Measurements from ENCODE around the gene DRD2. TPM values are rescaled to one million over a fixed set of nuclear protein-coding genes. Genes with fewer than 3 reads are reported as not detected.

The DRD2 gene
- total RNA-seq, 2 donors from 2014 or later = not detected

- DNase-seq (ENCODE audit: low spot score in 2 of 2) (no peak), ATAC-seq (no peak)
- no peaks in the 10 kb centered on the region for H3K36me3 Mint-ChIP-seq
- H3K27ac Mint-ChIP-seq = no peak overlapping the region
- no peaks in the 10 kb centered on the region for H3K9me3 Mint-ChIP-seq
These were observed 77.4 kb downstream of the DRD2 start for GRCh38 chr11:113397821-113398220.

- no peak for ATAC-seq
- DNase-seq (ENCODE audit: low spot score in 2 of 2) = no peak
These were observed 78.0 kb downstream of the DRD2 start for GRCh38 chr11:113397212-113397611.

GRCh38 chr11:113396690-113397089 lies 78.5 kb downstream of the DRD2 start:
- no peak for ATAC-seq
- Mint-ChIP-seq H3K27ac (no peak overlapping the region), H3K9me3 (no peaks in the 10 kb centered on the region), H3K36me3 (no peaks in the 10 kb centered on the region)
- no peak for DNase-seq (ENCODE audit: low spot score in 2 of 2)

More at GRCh38 chr11:113397212-113397611, 78.0 kb downstream of the DRD2 start:
- Mint-ChIP-seq H3K9me3 (no peaks in the 10 kb centered on the region), H3K27ac (no peak overlapping the region), H3K36me3 (no peaks in the 10 kb centered on the region)

GRCh38 chr11:113395782-113396336 lies 79.3 kb downstream of the DRD2 start:
- DNase-seq (ENCODE audit: low spot score in 2 of 2) = no peak
- no peaks in the 10 kb centered on the region for H3K9me3 Mint-ChIP-seq
- ATAC-seq = no peak
- no peak overlapping the region for H3K27ac Mint-ChIP-seq
- H3K36me3 Mint-ChIP-seq = no peaks in the 10 kb centered on the region

- no peaks in the 10 kb centered on the region for H3K9me3 Mint-ChIP-seq
- no peak for DNase-seq (ENCODE audit: low spot score in 2 of 2)
- no peaks in the 10 kb centered on the region for H3K36me3 Mint-ChIP-seq
- no peak overlapping the region for H3K27ac Mint-ChIP-seq
- no peak for ATAC-seq
These were observed 80.3 kb downstream of the DRD2 start for GRCh38 chr11:113394919-113395318.

GRCh38 chr11:113393501-113393985 lies 81.7 kb downstream of the DRD2 start:
- no peaks in the 10 kb centered on the region for H3K36me3 Mint-ChIP-seq
- no peaks in the 10 kb centered on the region for H3K9me3 Mint-ChIP-seq
- H3K27ac Mint-ChIP-seq = no peak overlapping the region
- DNase-seq (ENCODE audit: low spot score in 2 of 2) (no peak), ATAC-seq (no peak)

- ATAC-seq (no peak), DNase-seq (ENCODE audit: low spot score in 2 of 2) (no peak)
- Mint-ChIP-seq H3K36me3 (no peaks in the 10 kb centered on the region), H3K9me3 (no peaks in the 10 kb centered on the region), H3K27ac (no peak overlapping the region)
These were observed 82.8 kb downstream of the DRD2 start for GRCh38 chr11:113392236-113392921.

GRCh38 chr11:113389272-113389671 lies 85.9 kb downstream of the DRD2 start:
- DNase-seq (ENCODE audit: low spot score in 2 of 2) = no peak
- ATAC-seq = no peak
- Mint-ChIP-seq H3K36me3 (no peaks in the 10 kb centered on the region), H3K27ac (no peak overlapping the region), H3K9me3 (no peaks in the 10 kb centered on the region)

- no peak within 1 kb of the TSS for H3K27ac Mint-ChIP-seq
- no peaks in the 10 kb centered on the region for H3K9me3 Mint-ChIP-seq
- ATAC-seq = peak in 1 of 2 donors; percentile 24
- no peak for DNase-seq (ENCODE audit: low spot score in 2 of 2)
- no peaks in the 10 kb centered on the region for H3K36me3 Mint-ChIP-seq
These were observed 87.5 kb downstream of the DRD2 start, which contains the start of gene ANKK1 for GRCh38 chr11:113387605-113388211. Gene ANKK1, plus strand, starts transcription at chr11:113387779. Its CDS starts 106 bp downstream, at chr11:113387885.

GRCh38 chr11:113386866-113387265 lies 88.3 kb downstream of the DRD2 start:
- DNase-seq (ENCODE audit: low spot score in 2 of 2) (no peak), ATAC-seq (no peak)
- H3K36me3 Mint-ChIP-seq = no peaks in the 10 kb centered on the region
- no peaks in the 10 kb centered on the region for H3K9me3 Mint-ChIP-seq
- H3K27ac Mint-ChIP-seq = no peak overlapping the region

- no peaks in the 10 kb centered on the region for H3K36me3 Mint-ChIP-seq
- ATAC-seq (no peak), DNase-seq (ENCODE audit: low spot score in 2 of 2) (no peak)
- H3K27ac Mint-ChIP-seq = no peak overlapping the region
- H3K9me3 Mint-ChIP-seq = no peaks in the 10 kb centered on the region
These were observed 89.4 kb downstream of the DRD2 start for GRCh38 chr11:113385749-113386148.

GRCh38 chr11:113384551-113384950 lies 90.6 kb downstream of the DRD2 start:
- H3K36me3 Mint-ChIP-seq = no peaks in the 10 kb centered on the region
- no peak for DNase-seq (ENCODE audit: low spot score in 2 of 2)
- ATAC-seq = no peak
- no peaks in the 10 kb centered on the region for H3K9me3 Mint-ChIP-seq
- H3K27ac Mint-ChIP-seq = no peak overlapping the region

GRCh38 chr11:113382121-113382520 lies 93.1 kb downstream of the DRD2 start:
- H3K27ac Mint-ChIP-seq = no peak overlapping the region
- no peak for ATAC-seq
- no peaks in the 10 kb centered on the region for H3K36me3 Mint-ChIP-seq
- no peaks in the 10 kb centered on the region for H3K9me3 Mint-ChIP-seq
- no peak for DNase-seq (ENCODE audit: low spot score in 2 of 2)

- Mint-ChIP-seq H3K36me3 (no peaks in the 10 kb centered on the region), H3K9me3 (no peaks in the 10 kb centered on the region), H3K27ac (no peak overlapping the region)
- ATAC-seq (no peak), DNase-seq (ENCODE audit: low spot score in 2 of 2) (no peak)
These were observed 96.5 kb downstream of the DRD2 start for GRCh38 chr11:113378692-113379091.

- Mint-ChIP-seq H3K9me3 (no peaks in the 10 kb centered on the region), H3K36me3 (peaks cover 0 to 4% of the 10 kb centered on the region in 2 donors), H3K27ac (no peak overlapping the region)
- no peak for ATAC-seq
- DNase-seq (ENCODE audit: low spot score in 2 of 2) = no peak
These were observed 97.4 kb downstream of the DRD2 start for GRCh38 chr11:113377681-113378412.

GRCh38 chr11:113376156-113376555 lies 99.0 kb downstream of the DRD2 start:
- no peaks in the 10 kb centered on the region for H3K9me3 Mint-ChIP-seq
- DNase-seq (ENCODE audit: low spot score in 2 of 2) = no peak
- ATAC-seq = no peak
- H3K27ac Mint-ChIP-seq = no peak overlapping the region
- H3K36me3 Mint-ChIP-seq = peaks cover 0 to 5% of the 10 kb centered on the region in 2 donors

GRCh38 chr11:113375402-113375801 lies 99.8 kb downstream of the DRD2 start:
- DNase-seq (ENCODE audit: low spot score in 2 of 2) (no peak), ATAC-seq (no peak)
- Mint-ChIP-seq H3K27ac (no peak overlapping the region), H3K36me3 (peaks cover 0 to 5% of the 10 kb centered on the region in 2 donors), H3K9me3 (no peaks in the 10 kb centered on the region)

All from activated naive CD4-positive, alpha-beta T cell treated with anti-CD3 and anti-CD28 coated beads, Interleukin-2, amount 50 U/mL, for 72 hours (primary cell).